NCI-H128 (cell line): ENCODE measurements around the gene ALPK1.
A peak's percentile ranks its signal among the peaks of the same experiment; 100 is the strongest.
"Not testable (repeated sequence)": the region's sequence is repeated elsewhere in the genome, so short reads cannot be mapped to it uniquely, and the experiment has no call there.

Source experiments
- DNase-seq: peaks from one replicate; lab custom pipeline; 2025; ENCODE audit not compliant: unreplicated experiment; lab: John Stamatoyannopoulos, UW

Gene ALPK1

DNA sequence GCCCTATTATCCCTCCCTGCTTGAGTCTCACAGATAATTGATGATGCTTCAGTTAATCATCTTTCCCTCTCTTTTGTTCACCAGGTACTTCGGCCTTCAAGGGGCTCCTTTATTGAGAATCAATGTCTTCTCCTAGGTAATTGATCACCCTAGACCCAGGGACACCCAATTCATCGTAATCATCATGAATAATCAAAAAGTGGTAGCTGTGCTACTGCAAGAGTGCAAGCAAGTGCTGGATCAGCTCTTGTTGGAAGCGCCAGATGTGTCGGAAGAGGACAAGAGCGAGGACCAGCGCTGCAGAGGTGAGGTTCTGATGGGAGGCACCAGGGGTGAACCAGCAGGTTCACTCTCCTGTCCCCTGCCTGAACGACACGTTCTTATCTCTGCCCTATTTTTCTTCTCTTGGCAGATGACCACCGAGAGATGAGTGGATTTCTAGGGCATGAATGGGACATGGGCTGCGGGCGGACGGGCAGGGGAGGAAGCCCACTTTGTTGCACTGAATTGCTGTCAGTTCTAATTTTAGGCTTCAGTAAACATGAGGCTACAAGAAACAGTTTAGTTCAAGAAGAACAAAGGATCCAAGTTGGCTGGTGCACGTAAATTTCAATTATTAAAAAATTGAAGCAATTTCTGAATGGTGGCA, 80.5 kb downstream of the ALPK1 start:
- DNase-seq: no peak

DNA sequence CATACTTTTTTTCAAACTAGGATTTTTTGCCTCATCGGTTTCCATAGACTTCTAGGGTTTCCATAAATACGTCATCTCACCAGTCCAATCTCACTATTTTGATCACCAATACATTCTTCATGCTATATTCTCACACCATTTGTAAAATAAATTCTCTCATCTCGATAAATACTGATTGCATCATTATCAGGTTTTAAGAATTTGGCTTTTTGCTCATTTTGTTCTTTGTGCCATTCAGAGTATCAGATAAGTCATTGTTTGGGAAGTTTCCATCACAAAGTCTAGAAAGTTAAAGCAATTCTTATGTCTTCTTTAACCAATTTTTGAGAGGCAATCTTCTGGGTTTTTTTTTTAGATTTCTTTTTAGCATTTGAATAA, 81.1 kb downstream of the ALPK1 start:
- no peak for DNase-seq

DNA sequence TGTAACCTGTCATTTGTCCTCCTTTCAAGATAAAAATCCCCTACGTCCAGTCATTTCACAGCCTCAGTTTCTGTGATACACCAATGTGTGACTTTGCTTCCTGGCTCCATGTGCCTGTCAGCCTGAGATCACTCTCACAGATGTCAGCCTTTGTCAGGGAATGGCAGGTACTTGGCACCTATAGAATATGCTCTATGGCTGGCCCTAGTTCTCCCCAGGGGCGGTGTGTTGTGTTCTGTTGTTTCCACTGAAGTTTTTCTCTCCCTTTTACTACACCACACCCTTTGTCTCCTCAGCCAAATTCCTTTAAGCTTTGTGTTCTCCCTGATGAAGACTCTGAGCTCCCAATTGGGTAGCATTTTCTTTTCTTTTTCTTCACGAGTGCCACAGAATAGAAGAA, 81.7 kb downstream of the ALPK1 start:
- DNase-seq: no peak

DNA sequence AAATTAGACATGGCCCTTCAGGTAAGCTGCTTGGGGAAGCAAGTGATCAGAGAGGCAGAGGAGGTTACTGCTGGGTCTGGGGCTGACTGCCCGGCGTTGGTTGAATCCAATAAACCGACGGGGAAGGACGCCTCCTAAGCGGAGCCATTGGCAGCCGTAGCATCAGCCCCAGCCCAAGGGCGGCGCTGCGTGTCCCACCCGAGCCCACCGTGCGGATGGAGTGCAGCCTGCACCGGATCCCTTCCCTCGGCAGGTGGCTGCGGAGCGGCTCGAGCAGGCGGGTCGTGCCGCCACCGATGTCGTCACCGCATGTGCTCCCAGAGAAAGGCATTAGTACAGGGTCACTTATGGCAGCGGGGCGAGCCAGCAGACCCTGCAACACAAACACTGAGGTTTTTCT, 82.1 kb downstream of the ALPK1 start:
- DNase-seq: no peak

DNA sequence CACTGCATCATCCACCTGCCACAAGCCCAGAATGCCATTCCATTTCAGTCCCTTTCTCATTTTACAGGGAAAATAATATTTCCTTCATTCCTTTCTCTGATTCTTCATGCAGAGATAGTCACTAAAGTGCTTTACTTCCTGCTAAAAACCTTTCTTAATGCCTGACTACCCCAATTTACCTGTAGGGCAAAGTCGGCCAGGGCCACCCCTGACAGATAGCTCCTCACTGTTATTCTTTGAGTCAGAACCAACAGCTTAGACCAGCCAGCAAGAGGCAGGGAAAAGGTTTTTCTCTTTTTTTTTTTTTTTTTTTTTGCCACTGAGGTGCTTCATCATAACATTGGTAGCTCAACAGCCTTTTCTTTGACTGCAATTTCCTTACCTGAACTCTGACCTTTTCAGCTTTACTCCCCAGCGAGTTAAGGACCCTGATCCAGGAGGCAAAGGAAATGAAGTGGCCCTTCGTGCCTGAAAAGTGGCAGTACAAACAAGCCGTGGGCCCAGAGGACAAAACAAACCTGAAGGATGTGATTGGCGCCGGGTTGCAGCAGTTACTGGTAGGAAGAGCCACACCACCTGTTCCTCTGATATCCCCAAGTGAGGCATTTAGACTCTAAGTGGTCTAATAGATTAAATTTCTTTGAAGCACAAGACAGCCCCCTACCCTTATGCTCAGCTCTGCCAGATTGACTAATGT, 85.0 kb downstream of the ALPK1 start:
- DNase-seq: peak; percentile 36

DNA sequence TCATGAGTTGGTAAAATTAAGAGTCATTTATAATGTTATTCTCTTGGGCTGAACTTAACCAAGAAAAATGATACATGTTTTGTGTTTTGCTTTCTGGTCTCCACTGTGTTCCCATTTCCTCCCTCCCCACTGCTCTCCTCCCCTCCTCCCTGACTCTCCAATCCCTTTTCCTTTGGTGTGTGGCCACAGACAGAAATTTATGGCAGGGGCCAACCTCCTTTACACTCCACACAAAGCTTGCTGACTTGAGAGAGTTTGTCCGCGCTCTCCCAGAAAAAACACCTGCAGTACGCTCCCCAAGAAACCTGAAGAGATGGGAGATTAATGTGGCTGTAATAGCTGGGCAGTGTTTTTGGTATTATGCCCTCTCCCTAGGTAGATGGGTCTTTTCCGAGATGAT, 88.9 kb downstream of the ALPK1 start:
- peak; percentile 3 for DNase-seq

DNA sequence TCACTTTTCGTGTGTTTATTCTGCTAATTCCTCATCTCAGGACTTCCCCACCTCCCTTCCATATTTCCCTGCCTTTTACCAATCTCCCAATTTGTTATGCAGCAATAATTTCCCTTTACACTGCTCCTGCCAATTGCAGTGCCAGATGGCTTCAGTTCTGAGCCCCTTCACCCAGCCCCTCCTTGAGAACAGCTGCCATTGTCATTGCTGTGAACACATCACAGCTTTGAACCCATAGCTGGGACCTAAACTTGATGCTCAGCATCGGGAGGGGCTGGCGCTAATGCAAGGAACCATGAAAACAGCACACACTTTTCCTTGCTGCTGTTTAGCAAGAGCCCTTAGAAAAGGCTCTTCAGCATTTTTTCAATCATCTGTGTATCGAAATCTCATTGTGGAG, 104.9 kb downstream of the ALPK1 start:
- no peak for DNase-seq

DNA sequence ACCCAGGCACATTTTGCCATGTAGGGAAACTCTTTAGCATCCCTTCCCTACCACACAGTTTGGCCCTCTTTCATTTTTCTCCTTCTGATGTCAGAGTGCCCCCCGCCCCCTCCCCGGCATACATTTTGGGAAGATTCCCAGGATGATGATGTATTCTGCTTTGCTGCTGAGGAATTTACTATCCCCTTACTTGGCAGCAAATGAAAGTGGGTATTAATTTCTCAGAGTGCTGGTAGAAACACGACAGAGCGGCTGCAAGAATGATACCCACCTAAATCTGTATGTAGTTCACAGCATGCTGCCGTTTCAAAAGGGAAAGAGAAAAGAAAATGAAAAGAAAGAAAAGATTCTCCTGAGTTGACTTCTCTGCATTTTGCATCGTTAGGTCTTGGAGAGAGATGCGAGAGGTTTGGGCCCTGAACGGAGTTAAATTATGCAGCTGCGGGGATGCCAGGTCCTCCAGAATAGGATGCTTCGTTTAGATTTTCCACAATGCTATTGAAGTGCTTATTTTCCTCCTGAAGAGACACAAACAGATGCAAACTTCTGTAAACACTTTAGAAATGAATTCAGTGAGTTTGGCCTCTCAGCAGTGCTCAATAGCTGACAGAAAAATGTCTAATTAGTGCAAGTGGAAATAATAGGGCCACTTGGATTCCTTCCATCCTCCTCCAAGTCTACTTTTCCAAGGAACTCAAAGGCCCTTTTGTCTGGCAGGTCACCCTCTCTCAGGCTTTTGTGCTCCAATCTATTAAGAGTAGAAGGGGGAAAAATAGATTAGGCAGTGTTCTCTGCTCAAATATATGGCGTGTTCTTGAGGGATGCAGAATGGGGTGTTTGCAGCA, 106.2 kb downstream of the ALPK1 start:
- DNase-seq: peak; percentile 5

DNA sequence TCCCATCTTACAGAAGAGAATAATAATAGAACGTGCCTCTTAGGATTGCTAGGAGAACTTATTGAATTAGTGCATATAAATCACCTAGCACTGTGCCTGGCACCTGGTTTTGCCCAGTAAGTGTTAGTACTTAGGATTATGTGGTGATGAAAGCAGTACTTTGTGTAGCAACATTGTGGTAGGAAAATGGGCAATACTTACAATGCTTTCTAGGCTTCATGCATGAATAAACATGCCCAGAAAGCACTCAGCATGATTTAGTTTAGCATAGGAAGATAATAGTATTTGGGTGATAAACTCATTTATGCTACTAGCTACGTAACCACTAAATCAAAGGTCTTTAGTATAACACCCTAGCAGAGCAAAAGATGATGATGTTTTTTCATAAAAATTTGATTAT, 113.2 kb downstream of the ALPK1 start:
- DNase-seq: peak; percentile 43

DNA sequence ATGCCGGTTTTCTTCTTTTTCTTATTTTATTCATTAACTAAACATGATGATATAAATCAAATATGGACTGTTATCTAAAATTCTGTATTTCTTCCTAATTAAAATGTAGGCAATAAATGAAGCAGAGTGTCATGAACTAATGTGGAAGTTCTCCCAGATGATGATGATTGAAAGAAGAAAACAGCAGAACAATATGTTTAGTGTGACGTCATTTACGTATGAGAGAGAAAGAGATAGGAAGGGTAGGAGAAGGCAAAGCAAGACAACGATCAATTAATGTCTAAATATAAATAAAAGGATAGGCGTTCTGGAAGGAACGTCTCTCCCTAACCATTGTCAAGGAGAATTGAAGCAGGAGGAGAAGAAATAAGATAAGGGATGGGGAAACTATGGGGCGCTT, 113.6 kb downstream of the ALPK1 start:
- DNase-seq: no peak

DNA sequence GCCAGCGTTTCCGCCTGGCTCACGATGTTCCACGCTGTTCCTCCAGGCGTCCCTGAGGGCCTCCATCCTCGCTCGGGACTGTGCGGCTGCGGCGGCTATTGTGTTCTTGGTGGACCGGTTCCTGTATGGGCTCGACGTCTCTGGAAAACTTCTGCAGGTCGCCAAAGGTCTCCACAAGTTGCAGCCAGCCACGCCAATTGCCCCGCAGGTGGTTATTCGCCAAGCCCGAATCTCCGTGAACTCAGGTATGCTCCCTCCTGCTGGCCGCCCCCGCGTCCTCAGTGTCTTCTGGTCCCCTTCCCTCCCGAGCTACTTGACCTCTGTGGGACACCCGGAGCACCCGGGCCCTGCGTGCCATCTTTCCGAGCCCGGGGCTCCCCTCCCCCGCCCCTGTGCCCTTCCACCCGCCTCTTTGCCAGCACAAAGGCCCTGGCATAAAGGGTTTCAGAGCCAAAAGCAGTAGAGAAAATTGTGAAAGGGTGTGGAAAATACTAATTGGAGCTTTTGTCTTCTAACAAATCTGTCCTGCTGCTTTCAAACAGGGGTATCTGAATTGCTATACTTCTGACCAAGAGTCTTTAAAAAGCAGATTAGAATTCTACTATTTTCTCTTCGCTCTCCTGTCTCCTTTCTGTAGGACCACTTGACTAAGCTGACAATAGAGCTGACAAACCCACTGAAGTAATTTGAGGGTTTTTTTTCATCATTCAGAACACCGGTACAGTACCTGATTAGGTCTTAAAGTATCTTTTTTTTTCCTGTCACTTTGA, 114.8 kb downstream of the ALPK1 start:
- no peak for DNase-seq

DNA sequence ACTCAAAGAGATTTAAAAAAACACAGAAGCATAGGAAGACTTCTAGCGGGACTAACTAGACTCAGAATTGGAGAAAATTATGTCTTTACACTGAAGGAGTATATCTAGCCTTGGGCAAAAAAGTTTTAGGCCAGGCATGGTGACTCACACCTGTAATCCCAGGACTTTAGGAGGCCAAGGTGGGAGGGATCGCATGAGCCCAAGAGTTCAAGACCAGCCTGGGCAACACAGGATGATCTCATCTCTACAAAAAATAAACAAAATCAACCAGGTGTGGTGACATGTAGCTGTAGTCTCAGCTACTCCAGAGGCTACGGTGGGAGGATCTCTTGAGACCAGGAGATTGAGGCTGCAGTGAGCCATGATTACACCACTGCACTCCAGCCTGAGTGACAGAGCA, 119.3 kb downstream of the ALPK1 start:
- DNase-seq: no peak

DNA sequence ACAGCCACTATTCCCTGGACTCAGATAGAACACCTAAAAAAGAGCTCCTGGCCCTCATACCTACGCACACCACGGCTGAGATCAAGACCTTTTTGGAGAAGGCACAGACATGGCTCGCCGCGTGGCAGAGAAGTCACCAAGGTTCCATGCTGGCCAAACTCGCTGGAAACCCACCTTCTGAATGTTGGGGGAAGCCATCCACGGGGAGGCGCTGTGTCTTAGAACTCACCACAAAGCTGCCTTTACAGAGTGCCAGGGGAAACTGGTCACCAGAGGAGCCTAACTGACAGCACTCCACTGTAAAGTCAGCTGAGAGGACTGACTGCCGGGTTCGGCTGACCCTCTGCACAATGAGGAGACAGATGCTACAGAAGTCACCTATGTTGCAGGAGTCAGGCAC, 120.9 kb downstream of the ALPK1 start:
- DNase-seq: no peak

DNA sequence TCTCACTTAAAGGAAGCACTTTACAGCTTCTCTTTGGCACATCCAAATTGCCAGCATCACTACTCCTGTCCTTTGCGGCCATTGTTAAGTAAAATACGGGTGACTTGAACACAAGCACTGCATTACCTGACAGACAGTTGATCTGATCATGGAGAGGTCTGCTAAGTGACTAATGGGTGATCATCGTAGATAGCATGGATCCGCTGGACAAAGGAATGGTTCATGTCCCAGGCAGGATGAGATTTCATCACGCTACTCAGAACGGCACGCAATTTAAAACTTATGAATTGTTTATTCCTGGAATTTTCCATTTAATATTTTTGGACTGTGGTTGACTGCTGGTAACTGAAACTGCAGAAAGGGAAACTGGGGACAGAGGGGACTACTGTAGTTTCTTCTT, 124.7 kb downstream of the ALPK1 start:
- DNase-seq: no peak

DNA sequence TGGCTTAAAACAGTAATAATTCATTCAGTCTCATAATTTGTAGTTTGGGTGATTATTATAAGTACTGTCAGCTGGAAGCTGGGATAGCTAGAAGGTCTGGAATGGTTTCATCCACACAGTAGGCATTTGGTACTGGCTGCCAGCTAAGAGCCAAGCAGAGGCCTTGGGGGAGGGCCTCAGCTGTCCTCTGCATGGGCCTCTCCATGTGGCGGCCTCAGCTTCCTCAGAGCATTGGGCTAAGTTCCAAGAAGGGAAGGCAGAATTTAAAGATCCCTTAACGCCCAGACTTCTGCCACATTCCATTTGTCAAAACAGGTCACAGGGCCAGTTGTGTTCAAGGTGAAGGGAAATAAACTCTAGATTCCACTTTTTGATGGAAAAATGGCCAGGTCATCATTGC, 125.5 kb downstream of the ALPK1 start:
- no peak for DNase-seq

DNA sequence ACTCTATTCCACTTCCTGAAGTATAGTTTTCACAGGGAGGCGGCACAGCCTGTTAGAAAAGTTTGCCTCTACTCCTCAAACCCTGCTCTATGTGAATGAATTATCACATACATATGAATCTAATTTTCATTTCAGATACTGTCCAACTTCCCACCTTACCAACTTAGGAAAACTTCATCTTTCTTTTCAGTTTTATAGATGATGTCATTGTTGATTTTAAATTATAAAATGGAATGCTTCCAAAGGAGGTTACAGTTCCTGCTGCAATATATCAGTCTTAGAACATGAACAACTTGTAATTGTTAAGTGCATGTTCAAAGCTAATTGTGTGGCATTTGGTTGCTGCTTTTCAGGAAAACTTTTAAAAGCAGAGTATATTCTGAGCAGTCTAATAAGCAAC, 126.4 kb downstream of the ALPK1 start:
- no peak for DNase-seq

DNA sequence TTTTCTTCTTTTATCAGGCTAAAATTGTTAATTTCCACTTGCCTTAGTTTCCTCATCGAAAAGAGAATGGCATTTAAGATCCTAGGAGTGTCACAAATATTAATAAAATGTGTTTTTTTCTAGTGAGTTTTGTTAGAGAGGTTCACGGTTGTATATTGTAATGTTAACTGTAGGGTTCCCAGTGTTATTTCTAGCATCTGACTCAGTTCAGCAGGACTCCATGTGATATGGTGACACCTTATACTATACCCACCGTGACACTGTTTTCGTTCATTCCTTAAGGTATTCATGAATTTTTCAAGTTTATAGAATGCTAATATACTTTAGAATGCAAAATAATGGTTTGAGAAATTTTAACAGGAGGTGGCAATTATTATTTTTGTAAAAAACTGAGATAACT, 128.7 kb downstream of the ALPK1 start:
- no peak for DNase-seq

DNA sequence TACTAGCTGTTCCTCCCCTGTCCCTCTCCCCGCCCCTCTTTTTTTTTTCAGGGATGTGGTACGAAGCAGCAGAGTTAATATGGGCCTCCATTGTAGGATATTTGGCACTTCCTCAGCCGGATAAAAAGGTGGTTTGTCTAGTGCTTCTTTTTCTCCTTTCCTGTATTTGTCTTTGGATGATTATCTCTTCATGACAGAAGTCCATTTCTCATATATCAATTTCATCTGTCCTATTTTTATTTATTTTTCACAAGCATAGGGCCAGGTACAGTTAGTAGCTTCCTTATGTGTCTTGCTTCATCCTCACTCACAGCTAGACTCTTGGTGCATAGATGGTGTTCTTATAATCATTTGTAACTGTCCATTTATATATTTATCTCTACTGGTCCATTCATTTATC, 129.2 kb downstream of the ALPK1 start:
- DNase-seq: no peak

DNA sequence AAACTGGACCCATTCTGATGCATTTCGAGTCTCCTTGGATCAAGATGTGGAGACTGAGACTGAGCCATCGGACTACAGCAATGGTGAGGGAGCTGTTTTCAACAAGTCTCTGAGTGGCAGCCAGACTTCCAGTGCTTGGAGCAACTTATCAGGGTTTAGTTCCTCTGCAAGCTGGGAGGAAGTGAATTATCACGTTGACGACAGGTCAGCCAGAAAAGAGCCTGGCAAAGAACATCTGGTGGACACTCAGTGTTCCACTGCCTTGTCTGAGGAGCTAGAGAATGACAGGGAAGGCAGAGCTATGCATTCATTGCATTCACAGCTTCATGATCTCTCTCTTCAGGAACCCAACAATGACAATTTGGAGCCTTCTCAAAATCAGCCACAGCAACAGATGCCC, 134.0 kb downstream of the ALPK1 start:
- DNase-seq: no peak

DNA sequence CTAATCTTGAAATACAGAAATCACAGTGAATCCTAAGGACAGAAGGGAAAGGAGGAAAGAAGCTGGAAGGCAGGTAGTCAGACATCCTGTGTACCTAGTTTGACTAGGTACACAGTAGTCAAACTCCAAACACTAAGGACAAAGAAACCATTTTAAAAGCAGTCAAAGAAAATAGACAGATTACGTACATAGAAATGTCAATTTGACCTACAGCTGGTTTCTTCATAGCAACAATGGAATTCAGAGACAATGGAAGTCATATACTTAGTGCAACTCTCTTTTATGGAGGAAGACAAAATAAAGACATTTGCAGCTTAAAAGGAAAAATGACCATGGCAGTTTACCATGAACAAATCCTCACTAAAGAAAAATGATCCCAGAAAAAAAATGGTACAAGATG, 139.8 kb downstream of the ALPK1 start:
- no peak for DNase-seq

DNA sequence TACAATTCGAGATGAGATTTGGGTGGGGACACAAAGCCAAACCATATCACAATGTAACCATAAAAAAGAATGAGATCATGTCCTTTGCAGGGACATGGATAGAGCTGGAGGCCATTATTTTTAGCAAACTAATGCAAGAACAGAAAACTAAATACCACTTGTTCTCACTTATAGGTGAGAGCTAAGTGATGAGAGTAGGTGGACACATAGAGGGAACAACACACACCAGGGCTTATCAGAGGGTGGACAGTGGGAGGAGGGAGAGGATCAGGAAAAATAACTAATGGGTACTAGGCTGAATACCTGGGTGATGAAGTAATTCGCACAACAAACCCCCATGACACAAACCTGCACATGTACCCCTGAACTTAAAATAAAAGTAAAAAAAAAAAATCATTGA, 145.1 kb downstream of the ALPK1 start:
- not testable (repeated sequence) for DNase-seq
